Trophoblast cell (in vitro differentiated cells and primary cell): ENCODE measurements around the gene CAV1.

Experiments
- DNase-seq, 2 donors: peaks; one replicate each; pipeline ENCODE4 v3.0.0-alpha.2; 2016
- H2AFZ ChIP-seq: 2 replicates; pipeline ENCODE4 v1.6.1; 2013; ENCODE audit warnings: low read length, moderate library complexity, mild to moderate bottlenecking; ENCODE audit not compliant: insufficient read depth, poor library complexity
- H2AK5ac ChIP-seq: 2 replicates; pipeline ENCODE4 v1.6.1; 2013; ENCODE audit warnings: mild to moderate bottlenecking, low read length
- H2BK120ac ChIP-seq: 2 replicates; pipeline ENCODE4 v1.6.1; 2013; ENCODE audit warnings: low read length, mild to moderate bottlenecking, moderate library complexity; ENCODE audit not compliant: insufficient read depth, poor library complexity
- H2BK12ac ChIP-seq: 2 replicates; pipeline ENCODE4 v1.6.1; 2013; ENCODE audit warnings: mild to moderate bottlenecking, low read length, moderate library complexity
- H2BK5ac ChIP-seq: 2 replicates; pipeline ENCODE4 v1.6.1; 2013; ENCODE audit warnings: low read length, low read depth, moderate library complexity, mild to moderate bottlenecking; ENCODE audit not compliant: poor library complexity
- H3K14ac ChIP-seq: 2 replicates; pipeline ENCODE4 v1.6.1; 2013; ENCODE audit warnings: mild to moderate bottlenecking, low read length
- H3K18ac ChIP-seq: 2 replicates; pipeline ENCODE4 v1.6.1; 2013; ENCODE audit warnings: mild to moderate bottlenecking, low read length
- H3K23ac ChIP-seq: 2 replicates; pipeline ENCODE4 v1.6.1; 2013; ENCODE audit warnings: low read length
- H3K27ac ChIP-seq: 2 replicates; pipeline ENCODE4 v1.5.1; 2013; ENCODE audit warnings: low read depth, mild to moderate bottlenecking, inconsistent platforms, low read length, moderate library complexity
- H3K27me3 ChIP-seq: 2 replicates; pipeline ENCODE4 v1.6.1; 2013; ENCODE audit warnings: inconsistent platforms, mild to moderate bottlenecking, low read length, moderate library complexity; ENCODE audit not compliant: insufficient read depth
- H3K36me3 ChIP-seq, 2 experiments: 1 replicate in 1 of 2; 2 replicates in 1 of 2; pipeline ENCODE4 v1.6.1; 2013; ENCODE audit warnings: low read length in 2 of 2, mild to moderate bottlenecking in 2 of 2, moderate library complexity in 1 of 2; ENCODE audit not compliant: insufficient read depth in 2 of 2, control insufficient read depth in 1 of 2
- H3K4ac ChIP-seq: 2 replicates; pipeline ENCODE4 v1.6.1; 2013; ENCODE audit warnings: low read depth, mild to moderate bottlenecking, low read length, moderate library complexity
- H3K4me1 ChIP-seq, 2 experiments: 1 replicate in 1 of 2; 2 replicates in 1 of 2; pipeline ENCODE4 v1.6.1; 2013; ENCODE audit warnings: low read length in 2 of 2, mild to moderate bottlenecking in 2 of 2, moderate library complexity in 1 of 2; ENCODE audit not compliant: insufficient read depth in 2 of 2, control insufficient read depth in 1 of 2
- H3K4me2 ChIP-seq: 2 replicates; pipeline ENCODE4 v1.6.1; 2013; ENCODE audit warnings: inconsistent platforms, mild to moderate bottlenecking, low read length, moderate library complexity
- H3K4me3 ChIP-seq: 2 replicates; pipeline ENCODE4 v1.5.1; 2013; ENCODE audit warnings: mild to moderate bottlenecking, low read depth, low read length, inconsistent platforms
- H3K79me1 ChIP-seq: one replicate; pipeline ENCODE4 v1.6.1; 2013; ENCODE audit warnings: low read length
- H3K79me2 ChIP-seq: 2 replicates; pipeline ENCODE4 v1.6.1; 2013; ENCODE audit warnings: low read length, mild to moderate bottlenecking; ENCODE audit not compliant: control insufficient read depth, insufficient read depth, poor library complexity
- H3K9ac ChIP-seq: 2 replicates; pipeline ENCODE4 v1.6.1; 2013; ENCODE audit warnings: mild to moderate bottlenecking, low read length
- H3K9me3 ChIP-seq: 2 replicates; pipeline ENCODE4 v1.6.1; 2013; ENCODE audit warnings: low read depth, mild to moderate bottlenecking, control low read depth, inconsistent platforms, low read length; ENCODE audit not compliant: insufficient read depth
- H4K12ac ChIP-seq: 2 replicates; pipeline ENCODE4 v1.6.1; 2013; ENCODE audit warnings: low read depth, mild to moderate bottlenecking, low read length, moderate library complexity
- H4K8ac ChIP-seq: 2 replicates; pipeline ENCODE4 v1.6.1; 2013; ENCODE audit warnings: low read depth, mild to moderate bottlenecking, low read length, moderate library complexity
- H4K91ac ChIP-seq: one replicate; pipeline ENCODE4 v1.6.1; 2013; ENCODE audit warnings: low read depth, mild to moderate bottlenecking, low read length, moderate library complexity
- WGBS: extraction: QIAGEN DNeasy Blood & Tissue Kit; methylation state at CpG from one replicate; pipeline ENCODE4 v1.1.7; 2013; ENCODE audit warnings: missing lambda C conversion rate; ENCODE audit not compliant: insufficient read length, insufficient coverage; ENCODE audit errors: extremely low coverage; 5-methylcytosine and 5-hydroxymethylcytosine counted together

CAV1 gene

GRCh38 chr7:116574025-116574822 is 49.4 kb downstream of the CAV1 start:
- H3K9me3 ChIP-seq, result no peaks in the 10 kb centered on the region
- no peak overlapping the region for H4K8ac ChIP-seq
- no peak for DNase-seq
- H2BK12ac ChIP-seq, result no peak overlapping the region
- H3K4me1 ChIP-seq, result peaks cover 3% of the 10 kb centered on the region in 2 experiments
- no peak overlapping the region for H3K27ac ChIP-seq
- no peak overlapping the region for H4K12ac ChIP-seq
- no peaks in the 10 kb centered on the region for H3K27me3 ChIP-seq
- H3K9ac ChIP-seq, result no peak overlapping the region
- H3K4me3 ChIP-seq, result no peak overlapping the region
- H3K4me2 ChIP-seq, result no peak overlapping the region
- H3K23ac ChIP-seq, result no peak overlapping the region
- H3K14ac ChIP-seq, result no peak overlapping the region
- H3K79me2 ChIP-seq, result no peaks in the 10 kb centered on the region
- H2AK5ac ChIP-seq, result no peak overlapping the region
- no CpG with 5 or more reads among the region's 2 CpGs for WGBS
- H3K4ac ChIP-seq, result no peak overlapping the region
- no peak overlapping the region for H4K91ac ChIP-seq
- H3K79me1 ChIP-seq, result no peaks in the 10 kb centered on the region
- H3K18ac ChIP-seq, result no peak overlapping the region
- no peak overlapping the region for H2AFZ ChIP-seq
- no peaks in the 10 kb centered on the region for H3K36me3 ChIP-seq
- no peak overlapping the region for H2BK5ac ChIP-seq
- no peak overlapping the region for H2BK120ac ChIP-seq

- Histone ChIP-seq H4K91ac (no peak overlapping the region), H2BK5ac (no peak overlapping the region), H3K36me3 (no peaks in the 10 kb centered on the region), H2AFZ (no peak overlapping the region), H3K4ac (no peak overlapping the region), H3K79me2 (no peaks in the 10 kb centered on the region), H2AK5ac (no peak overlapping the region), H3K23ac (no peak overlapping the region), H3K18ac (no peak overlapping the region), H3K79me1 (no peaks in the 10 kb centered on the region), H3K4me3 (no peak overlapping the region), H3K27ac (no peak overlapping the region), H3K4me1 (peaks cover 3% of the 10 kb centered on the region in 2 experiments), H3K27me3 (no peaks in the 10 kb centered on the region), H2BK12ac (no peak overlapping the region), H3K4me2 (no peak overlapping the region), H3K9ac (no peak overlapping the region), H2BK120ac (no peak overlapping the region), H4K8ac (no peak overlapping the region), H3K9me3 (no peaks in the 10 kb centered on the region), H3K14ac (no peak overlapping the region), H4K12ac (no peak overlapping the region)
- no peak for DNase-seq
- no CpG with 5 or more reads among the region's 1 CpG for WGBS
Measured at GRCh38 chr7:116575853-116576252, 51.0 kb downstream of the CAV1 start.

- no peak overlapping the region for H3K9ac ChIP-seq
- H3K4me1 ChIP-seq, result peaks cover 3% of the 10 kb centered on the region in 2 experiments
- H3K14ac ChIP-seq, result no peak overlapping the region
- H3K4ac ChIP-seq, result no peak overlapping the region
- H2BK12ac ChIP-seq, result peak overlapping the region; percentile 33
- H2AK5ac ChIP-seq, result no peak overlapping the region
- no peak overlapping the region for H4K91ac ChIP-seq
- H2BK5ac ChIP-seq, result no peak overlapping the region
- no CpG with 5 or more reads among the region's 7 CpGs for whole genome bisulfite sequencing
- H3K36me3 ChIP-seq, result no peaks in the 10 kb centered on the region
- H3K27ac ChIP-seq, result no peak overlapping the region
- no peak overlapping the region for H4K12ac ChIP-seq
- H4K8ac ChIP-seq, result no peak overlapping the region
- no peak overlapping the region for H2BK120ac ChIP-seq
- H3K18ac ChIP-seq, result no peak overlapping the region
- no peaks in the 10 kb centered on the region for H3K79me2 ChIP-seq
- no peak overlapping the region for H3K4me3 ChIP-seq
- no peaks in the 10 kb centered on the region for H3K27me3 ChIP-seq
- no peak overlapping the region for H3K23ac ChIP-seq
- H3K79me1 ChIP-seq, result no peaks in the 10 kb centered on the region
- H2AFZ ChIP-seq, result no peak overlapping the region
- H3K9me3 ChIP-seq, result no peaks in the 10 kb centered on the region
- no peak for DNase-seq
- no peak overlapping the region for H3K4me2 ChIP-seq
Measured at GRCh38 chr7:116576350-116577319, 51.8 kb downstream of the CAV1 start.

- Histone ChIP-seq H4K8ac (no peak overlapping the region), H4K12ac (no peak overlapping the region)
- no CpG with 5 or more reads among the region's 6 CpGs for WGBS
Measured at GRCh38 chr7:116577320-116577871, 52.6 kb downstream of the CAV1 start.

More at GRCh38 chr7:116577320-116577871, 52.6 kb downstream of the CAV1 start:
- H2BK5ac ChIP-seq, result no peak overlapping the region
- H2AK5ac ChIP-seq, result no peak overlapping the region
- peak overlapping the region; percentile 34 for H2BK12ac ChIP-seq
- H3K9me3 ChIP-seq, result no peaks in the 10 kb centered on the region
- H3K4me2 ChIP-seq, result no peak overlapping the region
- no peak for DNase-seq
- H3K14ac ChIP-seq, result no peak overlapping the region
- H3K4ac ChIP-seq, result no peak overlapping the region
- no peaks in the 10 kb centered on the region for H3K79me1 ChIP-seq
- no peak overlapping the region for H3K27ac ChIP-seq
- no peak overlapping the region for H3K4me3 ChIP-seq
- no peak overlapping the region for H4K91ac ChIP-seq
- H3K27me3 ChIP-seq, result no peaks in the 10 kb centered on the region
- H2BK120ac ChIP-seq, result no peak overlapping the region
- H2AFZ ChIP-seq, result no peak overlapping the region
- no peak overlapping the region for H3K23ac ChIP-seq
- no peaks in the 10 kb centered on the region for H3K79me2 ChIP-seq
- no peak overlapping the region for H3K18ac ChIP-seq
- H3K9ac ChIP-seq, result no peak overlapping the region
- peaks cover 3 to 5% of the 10 kb centered on the region in 2 experiments for H3K4me1 ChIP-seq
- H3K36me3 ChIP-seq, result no peaks in the 10 kb centered on the region
